GM23338 (cell line): ENCODE data around the gene CIT. TPM values are rescaled to one million over a fixed set of nuclear protein-coding genes. Genes with fewer than 3 reads are reported as not detected.

Source experiments
- ATAC-seq: fragments of 200-7000 bp; cut with Tn5 transposase; 3 replicates; pipeline ENCODE4 v1.9.1; 2020
- DNase-seq: peaks from one replicate; pipeline ENCODE4 v3.0.0-alpha.2; 2015; ENCODE audit warnings: low spot score
- H2AFZ ChIP-seq: fragments of 200-600 bp; sonication (generic); 2 replicates; pipeline ENCODE4 v1.8.0; 2016; ENCODE audit warnings: antibody characterized with exemption, mild to moderate bottlenecking, moderate library complexity
- H3F3A ChIP-seq: fragments of 200-600 bp; sonication (generic); replicated peaks from 2 replicates; pipeline ENCODE4 v1.8.0; 2017; ENCODE audit warnings: antibody characterized with exemption, mixed run types, low read depth
- H3K27ac ChIP-seq: fragments of 200-600 bp; sonication (generic); 2 replicates; pipeline ENCODE4 v1.6.1; 2016; ENCODE audit warnings: low read depth
- H3K27me3 ChIP-seq: fragments of 200-600 bp; sonication (generic); 2 replicates; pipeline ENCODE4 v1.8.0; 2016; ENCODE audit warnings: mild to moderate bottlenecking, mixed run types, moderate library complexity; ENCODE audit not compliant: insufficient read depth
- H3K36me3 ChIP-seq: fragments of 200-600 bp; sonication (generic); 2 replicates; pipeline ENCODE4 v1.8.0; 2016; ENCODE audit warnings: mild to moderate bottlenecking; ENCODE audit not compliant: insufficient read depth
- H3K4me1 ChIP-seq: fragments of 200-600 bp; sonication (generic); 2 replicates; pipeline ENCODE4 v1.8.0; 2016; ENCODE audit warnings: mild to moderate bottlenecking, moderate library complexity; ENCODE audit not compliant: insufficient read depth
- H3K4me2 ChIP-seq: fragments of 200-600 bp; sonication (generic); 2 replicates; pipeline ENCODE4 v1.7.1; 2017; ENCODE audit warnings: mixed run types
- H3K4me3 ChIP-seq: fragments of 200-600 bp; sonication (generic); 2 replicates; pipeline ENCODE4 v1.6.1; 2016; ENCODE audit warnings: mixed run types
- H3K79me2 ChIP-seq: fragments of 200-600 bp; sonication (generic); replicated peaks from 2 replicates; pipeline ENCODE4 v1.8.0; 2017; ENCODE audit warnings: mild to moderate bottlenecking; ENCODE audit not compliant: insufficient read depth
- H3K9me2 ChIP-seq: fragments of 200-600 bp; sonication (generic); 2 replicates; pipeline ENCODE4 v1.8.0; 2017; ENCODE audit not compliant: insufficient read depth
- H4K20me1 ChIP-seq: fragments of 200-600 bp; sonication (generic); replicated peaks from 2 replicates; pipeline ENCODE4 v1.8.0; 2017; ENCODE audit warnings: mild to moderate bottlenecking; ENCODE audit not compliant: insufficient read depth
- H3K27ac Mint-ChIP-seq: 2 replicates; pipeline ENCODE4 v1.8.0; 2020; ENCODE audit warnings: inconsistent platforms, mild to moderate bottlenecking, moderate library complexity, mixed read lengths
- H3K27me3 Mint-ChIP-seq: 3 replicates; pipeline ENCODE4 v1.8.0; 2022; ENCODE audit warnings: low read depth, mild to moderate bottlenecking, moderate library complexity, mixed read lengths, inconsistent platforms; ENCODE audit not compliant: insufficient read depth, poor library complexity
- H3K36me3 Mint-ChIP-seq: 3 replicates; pipeline ENCODE4 v1.8.0; 2021; ENCODE audit warnings: low read depth, mild to moderate bottlenecking, inconsistent platforms, moderate library complexity, mixed read lengths
- H3K4me1 Mint-ChIP-seq: 3 replicates; pipeline ENCODE4 v1.8.0; 2020; ENCODE audit warnings: mild to moderate bottlenecking, inconsistent platforms, mixed read lengths
- H3K4me3 Mint-ChIP-seq: 3 replicates; pipeline ENCODE4 v1.8.0; 2021; ENCODE audit warnings: moderate library complexity, mild to moderate bottlenecking, inconsistent platforms, mixed read lengths
- H3K9me3 Mint-ChIP-seq: 3 replicates; pipeline ENCODE4 v1.8.0; 2020; ENCODE audit warnings: moderate library complexity, mild to moderate bottlenecking, inconsistent platforms, mixed read lengths
- CTCF ChIP-seq, 2 experiments: fragments of 200-600 bp in 1 of 2; sonication (generic) in 1 of 2; conservative IDR thresholded peaks; 2 replicates each; pipeline versions ENCODE4 v1.5.1 to v1.6.1; 2016 to 2017; ENCODE audit warnings: antibody characterized with exemption in 2 of 2, low read depth in 2 of 2, mild to moderate bottlenecking in 2 of 2, moderate library complexity in 1 of 2
- REST ChIP-seq: IDR thresholded peaks from one replicate; pipeline ENCODE4 v1.6.1; 2018; ENCODE audit warnings: antibody characterized with exemption; ENCODE audit not compliant: unreplicated experiment
- polyA plus RNA-seq: library from polyadenylated mRNA; unstranded; fragments of >200 nt; fragmentation: Nextera tagmentation; extraction: Ambion mirVana; gene quantifications from 2 replicates; pipeline ENCODE4 v1.2.1, GENCODE V29; 2016
- total RNA-seq: library from RNA; depleted of rRNA; stranded (reverse); fragments of >200 nt; shearing (Covaris generic); gene quantifications from 2 replicates; pipeline ENCODE4 v1.2.3, GENCODE V29; 2014
- TF ChIP-seq, protein P1 (sequence below): fragments of 250-450 bp; sonication (Bioruptor Pico); IDR thresholded peaks from 2 replicates; pipeline ENCODE4 v1.5.0; 2020; ENCODE audit warnings: mild to moderate bottlenecking, moderate library complexity

The CIT gene
- total and polyA plus RNA-seq, 2 experiments from 2014 or later, result 9.7 to 47.8 TPM

DNA sequence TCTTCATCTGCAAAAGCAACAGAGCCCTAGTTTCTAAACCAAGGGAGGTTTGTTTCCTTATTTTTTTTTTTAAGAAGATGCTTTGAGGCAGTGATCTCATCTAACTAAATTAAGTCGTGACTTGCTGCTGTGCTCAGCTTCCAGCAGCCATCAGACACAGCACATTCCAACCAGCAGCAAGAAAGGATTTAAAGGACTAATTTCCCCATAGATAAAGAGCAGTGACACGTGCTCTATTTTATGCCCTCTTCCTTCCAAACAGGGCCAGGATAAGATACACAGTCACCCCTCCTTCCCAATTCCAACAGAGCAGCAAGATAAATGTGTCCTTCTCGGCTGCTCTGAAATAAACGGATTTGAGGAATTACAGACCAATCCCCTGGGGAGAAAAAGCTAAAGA is 127.5 kb downstream of the CIT start (continued):
- TF ChIP-seq, protein P1, sequence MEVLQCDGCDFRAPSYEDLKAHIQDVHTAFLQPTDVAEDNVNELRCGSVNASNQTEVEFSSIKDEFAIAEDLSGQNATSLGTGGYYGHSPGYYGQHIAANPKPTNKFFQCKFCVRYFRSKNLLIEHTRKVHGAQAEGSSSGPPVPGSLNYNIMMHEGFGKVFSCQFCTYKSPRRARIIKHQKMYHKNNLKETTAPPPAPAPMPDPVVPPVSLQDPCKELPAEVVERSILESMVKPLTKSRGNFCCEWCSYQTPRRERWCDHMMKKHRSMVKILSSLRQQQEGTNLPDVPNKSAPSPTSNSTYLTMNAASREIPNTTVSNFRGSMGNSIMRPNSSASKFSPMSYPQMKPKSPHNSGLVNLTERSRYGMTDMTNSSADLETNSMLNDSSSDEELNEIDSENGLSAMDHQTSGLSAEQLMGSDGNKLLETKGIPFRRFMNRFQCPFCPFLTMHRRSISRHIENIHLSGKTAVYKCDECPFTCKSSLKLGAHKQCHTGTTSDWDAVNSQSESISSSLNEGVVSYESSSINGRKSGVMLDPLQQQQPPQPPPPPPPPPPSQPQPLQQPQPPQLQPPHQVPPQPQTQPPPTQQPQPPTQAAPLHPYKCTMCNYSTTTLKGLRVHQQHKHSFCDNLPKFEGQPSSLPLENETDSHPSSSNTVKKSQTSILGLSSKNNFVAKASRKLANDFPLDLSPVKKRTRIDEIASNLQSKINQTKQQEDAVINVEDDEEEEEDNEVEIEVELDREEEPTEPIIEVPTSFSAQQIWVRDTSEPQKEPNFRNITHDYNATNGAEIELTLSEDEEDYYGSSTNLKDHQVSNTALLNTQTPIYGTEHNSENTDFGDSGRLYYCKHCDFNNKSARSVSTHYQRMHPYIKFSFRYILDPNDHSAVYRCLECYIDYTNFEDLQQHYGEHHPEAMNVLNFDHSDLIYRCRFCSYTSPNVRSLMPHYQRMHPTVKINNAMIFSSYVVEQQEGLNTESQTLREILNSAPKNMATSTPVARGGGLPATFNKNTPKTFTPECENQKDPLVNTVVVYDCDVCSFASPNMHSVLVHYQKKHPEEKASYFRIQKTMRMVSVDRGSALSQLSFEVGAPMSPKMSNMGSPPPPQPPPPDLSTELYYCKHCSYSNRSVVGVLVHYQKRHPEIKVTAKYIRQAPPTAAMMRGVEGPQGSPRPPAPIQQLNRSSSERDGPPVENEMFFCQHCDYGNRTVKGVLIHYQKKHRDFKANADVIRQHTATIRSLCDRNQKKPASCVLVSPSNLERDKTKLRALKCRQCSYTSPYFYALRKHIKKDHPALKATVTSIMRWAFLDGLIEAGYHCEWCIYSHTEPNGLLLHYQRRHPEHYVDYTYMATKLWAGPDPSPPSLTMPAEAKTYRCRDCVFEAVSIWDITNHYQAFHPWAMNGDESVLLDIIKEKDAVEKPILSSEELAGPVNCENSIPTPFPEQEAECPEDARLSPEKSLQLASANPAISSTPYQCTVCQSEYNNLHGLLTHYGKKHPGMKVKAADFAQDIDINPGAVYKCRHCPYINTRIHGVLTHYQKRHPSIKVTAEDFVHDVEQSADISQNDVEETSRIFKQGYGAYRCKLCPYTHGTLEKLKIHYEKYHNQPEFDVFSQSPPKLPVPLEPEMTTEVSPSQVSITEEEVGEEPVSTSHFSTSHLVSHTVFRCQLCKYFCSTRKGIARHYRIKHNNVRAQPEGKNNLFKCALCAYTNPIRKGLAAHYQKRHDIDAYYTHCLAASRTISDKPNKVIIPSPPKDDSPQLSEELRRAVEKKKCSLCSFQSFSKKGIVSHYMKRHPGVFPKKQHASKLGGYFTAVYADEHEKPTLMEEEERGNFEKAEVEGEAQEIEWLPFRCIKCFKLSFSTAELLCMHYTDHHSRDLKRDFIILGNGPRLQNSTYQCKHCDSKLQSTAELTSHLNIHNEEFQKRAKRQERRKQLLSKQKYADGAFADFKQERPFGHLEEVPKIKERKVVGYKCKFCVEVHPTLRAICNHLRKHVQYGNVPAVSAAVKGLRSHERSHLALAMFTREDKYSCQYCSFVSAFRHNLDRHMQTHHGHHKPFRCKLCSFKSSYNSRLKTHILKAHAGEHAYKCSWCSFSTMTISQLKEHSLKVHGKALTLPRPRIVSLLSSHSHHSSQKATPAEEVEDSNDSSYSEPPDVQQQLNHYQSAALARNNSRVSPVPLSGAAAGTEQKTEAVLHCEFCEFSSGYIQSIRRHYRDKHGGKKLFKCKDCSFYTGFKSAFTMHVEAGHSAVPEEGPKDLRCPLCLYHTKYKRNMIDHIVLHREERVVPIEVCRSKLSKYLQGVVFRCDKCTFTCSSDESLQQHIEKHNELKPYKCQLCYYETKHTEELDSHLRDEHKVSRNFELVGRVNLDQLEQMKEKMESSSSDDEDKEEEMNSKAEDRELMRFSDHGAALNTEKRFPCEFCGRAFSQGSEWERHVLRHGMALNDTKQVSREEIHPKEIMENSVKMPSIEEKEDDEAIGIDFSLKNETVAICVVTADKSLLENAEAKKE (CRISPR knock-in tag), result no peak
- no peak for TF ChIP-seq REST

- Histone ChIP-seq H2AFZ (no peak overlapping the region), H3K36me3 (peaks cover 28% of the 10 kb centered on the region; the same call in 1 of the 2 replicates), H3K9me2 (no peaks in the 10 kb centered on the region), H3F3A (no peaks in the 10 kb centered on the region), H3K27me3 (no peaks in the 10 kb centered on the region), H3K4me1 (no peaks in the 10 kb centered on the region), H3K4me3 (no peak overlapping the region), H3K27ac (no peak overlapping the region), H3K4me2 (no peak overlapping the region), H3K79me2 (no peaks in the 10 kb centered on the region), H4K20me1 (peaks cover under 1% of the 10 kb centered on the region)
- DNase-seq (no peak), ATAC-seq (no peak)
- no peaks in the 10 kb centered on the region for H3K4me1 Mint-ChIP-seq
- H3K27ac Mint-ChIP-seq, result no peak overlapping the region
- H3K4me3 Mint-ChIP-seq, result no peak overlapping the region
- H3K9me3 Mint-ChIP-seq, result peaks cover 19% of the 10 kb centered on the region
- H3K36me3 Mint-ChIP-seq, result peaks cover 81% of the 10 kb centered on the region
- H3K27me3 Mint-ChIP-seq, result no peaks in the 10 kb centered on the region
- TF ChIP-seq CTCF (conservative IDR thresholded peaks at IDR 0.05; ENCODE audit: low read depth in 2 of 2), result no peak
- TF ChIP-seq, protein P1 (CRISPR knock-in tag), result no peak
These were observed 128.6 kb downstream of the CIT start for GRCh38 chr12:119748497-119748896.
